SH-SY5Y (cell line): ENCODE results near the gene OR4C6.

ENCODE experiments used
- GATA2 ChIP-seq: IDR thresholded peaks from 2 replicates; pipeline ENCODE4 v1.6.1; 2011; ENCODE audit warnings: mild to moderate bottlenecking, low read depth, low read length
- GATA3 ChIP-seq: IDR thresholded peaks from 2 replicates; pipeline ENCODE4 v1.6.1; 2011; ENCODE audit warnings: low read depth, mild to moderate bottlenecking, low read length, moderate library complexity

DNA sequence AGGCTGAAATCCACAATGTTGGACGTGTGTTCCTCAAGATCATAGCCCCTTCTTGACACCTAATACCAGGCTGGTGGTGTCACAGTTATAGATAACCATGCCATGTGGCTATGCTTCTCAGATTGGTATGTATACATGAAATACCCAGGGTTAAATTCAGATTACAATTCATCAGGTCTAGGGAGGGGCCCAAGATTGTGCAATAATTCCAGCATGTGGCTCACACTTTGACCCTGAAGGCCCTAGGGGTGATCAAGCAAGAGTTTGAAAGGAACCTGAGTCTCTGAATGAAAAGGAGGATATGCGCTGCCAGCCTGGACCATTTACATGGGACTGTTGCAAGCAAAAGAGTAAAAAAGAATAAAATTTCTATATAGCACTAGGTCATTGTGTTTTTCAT, 7.4 kb downstream of the OR4C6 start:
- no peak for TF ChIP-seq GATA3
- no peak for TF ChIP-seq GATA2
